ENCODE results near the gene LY9.

Gene LY9, protein sequence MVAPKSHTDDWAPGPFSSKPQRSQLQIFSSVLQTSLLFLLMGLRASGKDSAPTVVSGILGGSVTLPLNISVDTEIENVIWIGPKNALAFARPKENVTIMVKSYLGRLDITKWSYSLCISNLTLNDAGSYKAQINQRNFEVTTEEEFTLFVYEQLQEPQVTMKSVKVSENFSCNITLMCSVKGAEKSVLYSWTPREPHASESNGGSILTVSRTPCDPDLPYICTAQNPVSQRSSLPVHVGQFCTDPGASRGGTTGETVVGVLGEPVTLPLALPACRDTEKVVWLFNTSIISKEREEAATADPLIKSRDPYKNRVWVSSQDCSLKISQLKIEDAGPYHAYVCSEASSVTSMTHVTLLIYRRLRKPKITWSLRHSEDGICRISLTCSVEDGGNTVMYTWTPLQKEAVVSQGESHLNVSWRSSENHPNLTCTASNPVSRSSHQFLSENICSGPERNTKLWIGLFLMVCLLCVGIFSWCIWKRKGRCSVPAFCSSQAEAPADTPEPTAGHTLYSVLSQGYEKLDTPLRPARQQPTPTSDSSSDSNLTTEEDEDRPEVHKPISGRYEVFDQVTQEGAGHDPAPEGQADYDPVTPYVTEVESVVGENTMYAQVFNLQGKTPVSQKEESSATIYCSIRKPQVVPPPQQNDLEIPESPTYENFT

DNA sequence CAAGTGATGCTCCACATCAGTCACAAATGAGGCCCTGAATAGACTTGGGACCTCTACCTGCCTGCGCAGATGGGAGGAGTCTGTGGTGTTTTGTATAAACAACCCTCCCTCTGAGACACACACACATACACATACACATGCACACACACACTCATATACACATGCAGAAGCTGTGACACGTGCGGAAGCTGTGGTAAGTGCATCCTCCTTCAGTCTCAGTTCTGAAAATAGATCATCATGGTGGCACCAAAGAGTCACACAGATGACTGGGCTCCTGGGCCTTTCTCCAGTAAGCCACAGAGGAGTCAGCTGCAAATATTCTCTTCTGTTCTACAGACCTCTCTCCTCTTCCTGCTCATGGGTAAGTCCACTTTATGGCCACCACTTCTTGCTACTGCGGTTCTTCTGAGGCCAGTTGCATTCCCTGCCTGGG, at the start of gene LY9:
LY9 (plus strand) TSS at position 224 of the 433 bp plus-strand sequence; CDS start at position 238, 14 bp downstream.
- FAIRE-seq (peak; percentile 100), DNase-seq (ENCODE audit: extremely low spot score, insufficient read length, low read depth) (peak; percentile 56)

DNA sequence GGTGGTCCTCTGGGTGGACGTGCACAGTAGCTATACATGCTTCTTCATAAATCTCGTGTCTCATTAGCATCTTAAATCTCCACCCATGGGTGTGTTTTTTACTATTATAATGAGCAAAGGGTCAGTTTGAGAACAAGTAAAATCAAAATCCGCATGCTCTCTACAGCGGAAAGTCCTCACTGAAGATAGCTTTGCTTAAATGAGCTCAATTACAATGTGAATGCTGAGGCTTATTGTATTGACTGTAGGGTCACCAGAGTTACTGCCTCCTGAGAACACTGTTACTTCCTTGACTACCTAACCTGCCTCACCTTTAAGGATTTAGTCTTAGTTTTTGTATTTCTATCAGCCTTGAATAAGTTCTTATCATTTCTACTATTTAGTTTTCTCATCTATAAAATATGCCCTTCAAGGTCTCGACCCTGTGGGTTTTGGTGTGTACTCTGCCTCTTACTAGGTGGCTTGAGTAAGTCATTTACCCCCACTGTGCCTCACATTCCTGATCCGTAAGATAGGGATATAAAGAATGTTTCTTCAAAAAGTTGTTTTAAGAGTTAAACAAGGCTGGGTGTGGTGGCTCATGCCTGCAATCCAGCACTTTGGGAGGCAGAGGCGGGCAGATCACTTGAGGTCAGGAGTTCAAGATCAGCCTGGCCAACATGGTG, 49.0 kb upstream of the LY9 start:
- peak; percentile 18 for FAIRE-seq
- no peak for DNase-seq (ENCODE audit: extremely low spot score, insufficient read length, low read depth)

DNA sequence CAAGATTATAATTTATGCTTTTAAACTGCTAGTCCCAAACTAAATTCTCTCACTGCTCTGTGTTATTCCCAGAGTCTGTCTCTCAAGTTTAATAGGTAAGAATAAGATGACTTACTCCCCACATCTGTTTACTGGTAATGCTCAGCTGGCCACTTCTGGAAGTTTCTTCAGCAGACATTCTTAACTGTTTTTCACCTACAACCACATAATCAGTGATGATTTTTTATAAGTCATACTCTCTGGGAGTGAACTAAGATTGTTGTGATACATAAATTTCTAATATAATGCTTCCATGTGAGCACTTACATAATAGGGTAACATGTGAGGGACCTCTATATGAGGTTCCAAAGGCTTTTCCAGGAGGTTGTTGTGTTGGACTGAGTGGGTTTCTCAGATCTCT, 48.3 kb upstream of the LY9 start:
- FAIRE-seq (no peak), DNase-seq (ENCODE audit: extremely low spot score, insufficient read length, low read depth) (no peak)

DNA sequence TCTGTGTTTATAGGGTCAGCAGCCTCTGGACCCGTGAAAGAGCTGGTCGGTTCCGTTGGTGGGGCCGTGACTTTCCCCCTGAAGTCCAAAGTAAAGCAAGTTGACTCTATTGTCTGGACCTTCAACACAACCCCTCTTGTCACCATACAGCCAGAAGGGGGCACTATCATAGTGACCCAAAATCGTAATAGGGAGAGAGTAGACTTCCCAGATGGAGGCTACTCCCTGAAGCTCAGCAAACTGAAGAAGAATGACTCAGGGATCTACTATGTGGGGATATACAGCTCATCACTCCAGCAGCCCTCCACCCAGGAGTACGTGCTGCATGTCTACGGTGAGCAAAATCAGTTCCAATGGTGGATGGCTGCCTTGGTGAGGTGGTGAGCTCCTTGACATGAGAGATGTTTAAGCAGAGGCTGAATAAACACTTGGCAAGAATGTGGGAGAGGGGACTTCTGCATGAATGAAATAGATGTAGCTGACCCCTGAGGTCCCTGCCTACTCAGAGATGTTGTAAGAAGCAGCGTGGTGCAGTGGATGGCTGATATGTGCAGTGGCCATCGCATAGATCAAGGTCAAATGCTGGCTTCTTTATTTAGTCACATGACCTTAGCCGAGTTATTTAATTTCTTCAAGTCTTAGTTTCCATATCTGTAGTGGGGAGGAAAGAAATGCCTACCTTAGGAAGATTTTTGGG, 47.6 kb upstream of the LY9 start:
- FAIRE-seq (peak; percentile 35), DNase-seq (ENCODE audit: extremely low spot score, insufficient read length, low read depth) (no peak)

DNA sequence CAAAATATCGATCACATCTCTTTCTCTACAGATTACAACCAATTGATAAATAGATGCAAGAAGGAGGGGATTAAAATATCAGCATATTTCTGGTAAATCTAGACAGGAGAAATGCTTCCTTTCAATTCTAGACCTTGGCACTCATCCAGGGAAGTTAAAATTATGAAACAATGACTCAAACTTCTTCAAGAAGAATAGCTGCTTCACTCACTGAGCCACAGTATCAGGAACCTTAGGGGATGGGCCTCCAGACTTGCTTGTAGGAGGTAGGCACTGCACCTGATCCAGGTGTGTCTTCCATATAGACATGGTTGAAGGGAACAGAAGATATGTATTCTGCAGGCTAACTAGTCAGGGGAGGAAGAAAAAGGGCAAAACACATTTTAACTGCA, 47.1 kb upstream of the LY9 start:
- FAIRE-seq, result peak; percentile 60
- no peak for DNase-seq (ENCODE audit: extremely low spot score, insufficient read length, low read depth)

DNA sequence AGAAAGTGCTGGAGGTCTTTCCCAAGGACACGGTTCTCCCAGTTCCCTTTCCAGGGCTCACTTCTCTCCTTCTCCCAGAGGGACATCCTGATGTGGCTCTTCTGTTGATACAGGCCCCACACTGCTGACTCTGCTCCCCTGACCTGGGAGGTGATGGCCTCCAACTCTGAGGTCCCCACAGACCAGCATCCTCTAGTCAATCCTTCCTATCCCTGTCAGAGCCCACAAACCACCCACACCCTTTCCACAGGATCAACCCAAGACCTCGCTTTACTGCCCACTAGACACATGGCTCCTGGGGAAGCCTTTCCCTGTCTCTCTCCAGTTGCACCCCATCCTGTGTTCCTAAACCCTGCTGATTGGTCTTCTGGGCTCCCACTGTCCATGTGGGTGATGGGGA, 45.4 kb upstream of the LY9 start:
- FAIRE-seq (no peak), DNase-seq (ENCODE audit: extremely low spot score, insufficient read length, low read depth) (no peak)

DNA sequence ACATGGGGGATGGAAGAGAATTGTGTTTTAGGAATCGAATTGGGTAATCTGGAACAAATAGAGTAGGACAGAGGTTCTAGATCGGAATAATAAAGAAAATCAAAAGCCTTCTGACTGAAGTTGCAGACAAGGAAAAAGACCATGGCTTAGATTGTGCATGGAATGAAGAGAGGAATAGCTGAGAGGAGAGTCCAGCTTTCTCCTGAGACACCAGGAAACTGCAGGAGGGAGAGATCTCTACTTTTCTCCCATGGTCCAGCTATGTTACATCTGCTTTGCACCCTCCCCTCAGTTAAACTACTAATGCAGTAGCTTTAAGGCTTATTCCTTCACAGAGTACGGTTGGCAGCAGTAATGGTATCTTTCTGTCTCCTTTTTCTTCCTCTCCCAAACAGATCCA, 43.6 kb upstream of the LY9 start:
- FAIRE-seq (no peak), DNase-seq (ENCODE audit: extremely low spot score, insufficient read length, low read depth) (no peak)

DNA sequence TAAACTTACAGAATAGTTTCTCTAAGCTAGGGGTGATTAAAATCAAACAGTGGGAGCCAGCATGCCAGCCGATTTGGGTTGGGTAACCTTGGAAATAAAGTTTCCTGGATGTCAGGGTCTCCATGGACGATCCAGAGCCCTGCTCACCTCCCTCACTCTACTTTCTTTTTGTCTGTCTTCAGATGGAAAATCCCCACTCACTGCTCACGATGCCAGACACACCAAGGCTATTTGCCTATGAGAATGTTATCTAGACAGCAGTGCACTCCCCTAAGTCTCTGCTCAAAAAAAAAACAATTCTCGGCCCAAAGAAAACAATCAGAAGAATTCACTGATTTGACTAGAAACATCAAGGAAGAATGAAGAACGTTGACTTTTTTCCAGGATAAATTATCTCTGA, 43.0 kb upstream of the LY9 start:
- DNase-seq (ENCODE audit: extremely low spot score, insufficient read length, low read depth) (no peak), FAIRE-seq (no peak)

DNA sequence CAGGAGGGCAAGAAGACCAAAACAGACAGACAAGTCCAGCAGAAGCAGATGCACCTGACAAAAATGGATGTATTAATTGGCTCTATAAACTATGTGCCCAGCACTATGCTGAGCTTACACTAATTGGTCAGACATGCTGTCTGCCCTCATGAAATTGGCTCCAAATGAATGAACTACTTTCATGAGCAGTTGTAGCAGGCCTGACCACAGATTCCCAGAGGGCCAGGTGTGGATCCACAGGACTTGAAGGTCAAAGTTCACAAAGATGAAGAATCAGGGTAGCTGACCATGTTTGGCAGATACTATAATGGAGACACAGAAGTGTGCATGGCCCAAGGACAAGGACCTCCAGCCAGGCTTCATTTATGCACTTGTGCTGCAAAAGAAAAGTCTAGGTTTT, 42.4 kb upstream of the LY9 start:
- no peak for DNase-seq (ENCODE audit: extremely low spot score, insufficient read length, low read depth)
- no peak for FAIRE-seq

DNA sequence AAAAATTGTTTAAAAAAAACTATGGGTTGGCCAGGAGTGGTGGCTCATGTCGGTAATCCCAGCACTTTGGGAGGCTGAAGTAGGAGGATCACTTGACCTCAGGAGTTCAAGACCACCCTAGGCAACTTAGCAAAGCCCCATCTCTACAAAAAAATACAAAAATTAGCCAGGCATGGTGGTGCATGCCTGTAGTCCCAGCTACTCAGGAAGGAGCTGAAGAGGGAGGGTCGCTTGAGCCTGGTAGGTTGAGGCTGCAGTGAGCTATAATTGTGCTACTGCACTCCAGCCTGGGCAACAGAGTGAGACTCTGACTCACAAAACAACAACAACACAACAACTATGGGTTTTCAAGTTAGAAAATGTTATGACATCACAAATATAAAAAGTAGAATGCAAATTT, 40.5 kb upstream of the LY9 start:
- DNase-seq (ENCODE audit: extremely low spot score, insufficient read length, low read depth), result no peak
- FAIRE-seq, result no peak

DNA sequence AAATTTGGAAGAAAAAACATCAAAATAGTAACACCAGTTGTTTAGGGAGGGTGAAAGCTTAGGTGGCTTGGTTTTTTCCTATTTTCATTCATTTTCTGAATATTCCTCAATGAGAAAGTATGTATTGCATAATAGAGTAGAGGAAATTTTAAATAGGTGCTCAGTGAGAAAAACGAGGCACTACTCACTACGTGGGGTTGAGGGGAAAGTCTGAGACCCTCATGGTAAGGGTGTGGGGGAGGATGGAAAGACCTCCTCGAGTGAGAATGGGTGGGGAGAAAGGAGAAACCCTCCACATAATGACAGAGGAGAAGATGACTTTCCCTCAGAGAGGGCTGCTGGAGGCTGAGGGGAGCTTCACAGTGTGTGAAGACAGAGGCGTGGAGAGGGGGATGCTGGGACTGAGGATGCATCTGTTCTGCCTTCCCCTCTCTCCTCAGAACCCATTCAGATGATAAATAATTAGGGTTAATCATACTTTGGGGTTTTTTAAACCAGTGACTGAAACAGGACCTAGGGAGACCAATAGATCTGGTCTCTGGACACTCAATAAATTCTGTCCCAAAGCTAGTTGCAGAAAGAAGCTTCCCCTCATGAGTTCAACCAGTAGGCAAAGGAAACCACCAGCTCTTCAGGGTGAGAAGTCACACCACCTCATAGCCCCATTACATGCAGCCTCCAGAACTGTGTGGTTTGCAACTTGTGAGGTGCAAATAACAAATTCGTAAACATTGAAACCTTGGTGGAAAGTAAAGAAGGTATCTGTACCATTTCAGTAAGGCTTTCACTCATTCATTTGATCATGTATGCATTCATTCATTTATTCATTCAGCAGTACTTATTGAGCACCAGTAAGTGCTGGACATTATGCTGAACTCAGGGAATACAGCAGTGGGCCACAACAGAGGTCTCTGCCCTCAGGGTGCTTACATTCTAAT, 39.8 kb upstream of the LY9 start:
- FAIRE-seq, result peak; percentile 90
- DNase-seq (ENCODE audit: extremely low spot score, insufficient read length, low read depth), result no peak

DNA sequence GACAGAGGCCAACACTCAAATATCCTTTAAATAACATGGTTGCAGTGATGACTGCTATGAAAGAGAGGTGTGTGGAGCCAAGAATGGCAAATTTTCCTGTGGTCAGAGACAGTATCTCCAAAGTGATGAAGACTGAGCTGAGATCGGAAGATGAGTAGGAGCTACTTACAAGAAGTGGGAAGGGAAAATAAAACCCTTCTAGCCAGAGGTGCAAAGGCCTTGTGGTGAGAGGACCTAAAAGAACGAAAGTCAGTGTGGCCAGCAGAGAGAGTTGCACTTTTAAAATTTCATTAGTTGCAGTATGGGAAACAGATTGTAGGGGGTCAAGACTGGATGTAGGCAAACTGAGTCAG, 39.1 kb upstream of the LY9 start:
- no peak for DNase-seq (ENCODE audit: extremely low spot score, insufficient read length, low read depth)
- FAIRE-seq, result peak; percentile 90

DNA sequence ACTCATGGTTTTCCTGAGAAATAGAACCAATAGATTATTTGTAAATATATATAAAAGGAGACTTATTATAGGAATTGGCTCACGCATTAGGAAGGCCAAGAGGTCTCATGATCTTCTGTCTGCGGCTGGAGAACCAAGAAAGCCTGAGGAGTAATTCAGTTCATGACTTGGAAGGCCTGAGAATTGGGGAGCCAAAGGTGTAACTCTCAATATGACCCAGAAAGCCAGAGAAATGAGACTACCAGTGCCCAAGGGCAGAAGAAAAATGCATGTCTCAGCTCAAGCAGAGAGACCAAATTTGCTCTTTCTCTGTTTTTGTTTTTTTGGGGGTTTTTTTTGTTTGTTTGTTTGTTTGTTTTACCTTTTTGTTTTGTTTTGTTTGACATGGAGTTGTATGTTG, 37.5 kb upstream of the LY9 start:
- DNase-seq (ENCODE audit: extremely low spot score, insufficient read length, low read depth) (no peak), FAIRE-seq (peak; percentile 41)

DNA sequence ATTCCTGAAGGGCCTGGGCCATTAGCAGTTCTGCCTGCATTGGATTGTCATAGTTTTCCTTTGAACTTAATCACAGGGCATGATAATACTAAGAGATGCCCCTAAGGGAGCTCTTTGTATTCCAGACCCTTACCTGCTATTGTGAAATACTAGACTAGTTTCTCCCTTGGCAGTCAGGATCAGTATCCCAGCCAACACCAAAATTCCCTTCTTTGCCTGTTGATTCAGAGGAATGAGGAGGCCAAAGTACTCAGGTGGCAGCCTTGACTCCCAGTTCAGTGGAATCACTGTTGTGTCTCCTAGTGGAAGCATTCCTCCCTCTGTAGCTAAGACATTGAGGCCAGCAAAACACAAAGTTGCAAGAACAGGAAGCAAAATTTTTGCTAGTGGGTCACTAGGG, 36.2 kb upstream of the LY9 start:
- DNase-seq (ENCODE audit: extremely low spot score, insufficient read length, low read depth) (no peak), FAIRE-seq (peak; percentile 9)

DNA sequence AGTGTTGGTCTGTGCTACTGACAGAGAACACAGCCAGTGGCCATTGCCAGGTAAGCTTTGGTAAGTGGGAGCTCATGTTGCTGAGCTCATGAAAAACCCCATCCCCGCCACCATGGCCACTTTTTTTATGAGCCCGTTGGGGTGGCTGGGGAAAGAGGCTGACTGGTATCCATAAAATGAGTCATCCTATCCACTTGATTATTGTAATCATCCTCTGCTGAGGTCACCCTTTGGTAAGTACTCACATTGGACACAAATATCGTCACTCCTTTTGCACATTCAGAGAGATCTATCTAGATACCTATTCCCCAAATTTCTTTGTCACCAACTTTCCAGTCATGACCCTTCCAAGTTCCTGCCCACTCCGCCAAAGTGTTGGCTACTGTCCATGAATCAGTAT, 34.9 kb upstream of the LY9 start:
- no peak for FAIRE-seq
- no peak for DNase-seq (ENCODE audit: extremely low spot score, insufficient read length, low read depth)

DNA sequence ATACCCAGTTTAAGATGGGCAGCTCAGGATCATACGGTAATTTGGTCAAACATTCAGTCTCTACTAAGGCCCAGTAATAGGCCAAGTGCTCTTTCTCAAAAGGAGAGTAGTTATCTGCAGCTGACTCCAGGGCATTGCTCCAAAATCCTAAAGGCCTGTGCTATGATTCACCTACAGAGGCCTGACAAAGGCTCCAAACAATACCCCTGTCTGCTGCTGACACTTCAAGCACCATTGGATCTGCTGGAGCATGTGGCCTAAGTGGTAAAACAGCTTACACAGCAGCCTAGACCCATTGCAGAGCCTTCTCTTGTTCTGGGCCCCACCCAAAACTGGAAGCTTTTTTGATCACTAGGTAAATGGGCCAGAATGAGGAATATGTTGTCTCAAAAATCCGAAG, 34.1 kb upstream of the LY9 start:
- no peak for DNase-seq (ENCODE audit: extremely low spot score, insufficient read length, low read depth)
- FAIRE-seq, result no peak

DNA sequence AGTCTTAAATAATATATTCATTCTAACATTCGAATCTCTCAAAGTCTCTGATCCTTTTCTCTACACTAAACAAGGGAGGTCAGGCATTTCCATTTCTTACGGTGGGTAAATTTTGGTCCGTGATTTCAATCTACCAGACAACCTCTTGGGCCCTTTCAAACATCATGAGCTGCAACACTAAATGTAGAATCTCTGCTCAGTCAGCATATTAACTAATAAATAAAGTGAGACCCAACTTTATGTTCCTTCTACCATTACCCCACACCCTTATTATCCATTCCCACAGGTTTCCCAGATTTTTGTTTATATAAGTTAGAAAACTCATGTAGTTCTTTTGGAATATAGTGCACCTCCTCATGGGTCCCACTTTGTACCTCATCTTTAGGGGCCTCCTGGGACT, 32.0 kb upstream of the LY9 start:
- FAIRE-seq (no peak), DNase-seq (ENCODE audit: extremely low spot score, insufficient read length, low read depth) (no peak)

DNA sequence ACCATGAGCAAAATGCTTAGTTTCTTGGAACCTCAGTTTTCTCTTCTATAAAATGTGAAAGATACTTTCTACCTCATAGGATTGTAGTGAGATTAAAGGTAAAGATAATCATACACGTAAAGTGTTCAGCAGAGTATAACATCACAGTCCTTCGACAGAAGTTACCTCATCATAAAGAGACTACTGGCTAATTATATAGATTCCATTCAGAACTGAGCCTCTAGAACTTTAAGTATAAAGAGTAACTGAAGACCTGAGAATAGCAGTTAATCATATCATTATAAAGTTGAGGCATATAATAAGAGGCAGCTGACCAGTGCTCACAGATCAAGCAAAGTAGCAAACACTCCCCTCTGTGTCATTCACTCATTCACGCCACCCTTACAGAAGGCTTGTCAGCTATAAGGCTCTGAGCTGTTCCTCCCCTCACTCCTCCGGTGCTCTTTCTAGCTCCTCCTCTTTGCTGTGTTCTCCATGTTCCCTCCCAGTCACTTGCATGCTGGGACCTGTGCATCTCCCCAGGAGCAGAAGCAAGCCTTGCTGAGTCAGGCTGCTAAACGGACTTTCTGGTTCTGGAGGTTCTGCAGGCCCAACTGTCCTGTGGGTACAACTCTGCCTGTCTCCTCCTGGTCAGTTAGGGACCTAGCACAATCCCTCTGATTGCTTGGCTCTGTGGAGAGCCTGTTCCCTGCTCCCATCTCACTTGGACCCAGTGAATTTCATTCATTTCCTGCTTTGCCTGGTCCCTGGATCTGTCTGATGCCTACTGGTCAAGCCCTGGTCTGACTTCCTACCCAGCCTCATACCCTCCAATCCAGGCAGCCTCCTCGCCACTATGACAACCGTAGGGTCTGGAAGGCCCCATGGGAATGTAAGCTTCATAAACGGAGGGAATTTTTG, 28.3 kb upstream of the LY9 start:
- FAIRE-seq, result no peak

DNA sequence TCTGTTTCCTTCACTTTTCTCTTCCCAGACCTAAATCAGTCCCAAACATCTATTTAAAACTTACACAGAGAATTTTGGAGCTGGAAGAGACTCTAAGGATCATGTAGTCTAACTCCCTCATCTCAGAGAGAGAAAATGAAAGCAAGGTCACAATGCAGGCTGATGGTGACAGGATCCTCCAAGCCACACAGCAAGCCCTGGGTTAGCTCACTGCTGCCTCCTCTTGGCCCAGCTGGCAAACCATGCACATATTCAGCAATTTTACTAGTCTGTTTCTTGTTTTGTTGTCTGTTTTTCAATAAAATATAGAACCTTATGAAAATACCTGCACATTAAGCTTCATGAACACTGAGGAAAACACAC, 27.7 kb upstream of the LY9 start:
- FAIRE-seq, result peak; percentile 99
- no peak for DNase-seq (ENCODE audit: extremely low spot score, insufficient read length, low read depth)

More for the DNA sequence above, 28.3 kb upstream of the LY9 start:
- DNase-seq (ENCODE audit: extremely low spot score, insufficient read length, low read depth), result no peak
